HCT116 (cell line): Measurements from ENCODE around the gene PRPSAP1.
"Not testable (repeated sequence)": the region's sequence is repeated elsewhere in the genome, so short reads cannot be mapped to it uniquely, and the experiment has no call there.

Source experiments
- CTCF ChIP-seq, 3 experiments: fragments of 200-600 bp in 1 of 3; sonication (generic) in 1 of 3; IDR thresholded peaks in 2 of 3; conservative IDR thresholded peaks in 1 of 3; 2 replicates each; pipeline ENCODE4 v1.5.1; 2012 to 2017; ENCODE audit warnings: low read depth in 2 of 3, low read length in 2 of 3, antibody characterized with exemption in 1 of 3, borderline replicate concordance in 1 of 3, control low read depth in 1 of 3, mild to moderate bottlenecking in 1 of 3, mixed read lengths in 1 of 3, mixed run types in 1 of 3, moderate library complexity in 1 of 3; ENCODE audit not compliant: insufficient read depth in 1 of 3
- EZH2 ChIP-seq: fragments of 200-600 bp; sonication (generic); IDR thresholded peaks from 2 replicates; pipeline ENCODE4 v1.6.1; 2017; ENCODE audit warnings: antibody characterized with exemption, mixed run types
- EZH2phosphoT487 ChIP-seq: fragments of 200-600 bp; IDR thresholded peaks from 2 replicates; pipeline ENCODE4 v1.6.1; 2018; ENCODE audit warnings: antibody characterized with exemption, borderline replicate concordance
- JUND ChIP-seq: IDR thresholded peaks from 2 replicates; pipeline ENCODE4 v1.6.1; 2012
- POLR2A ChIP-seq: IDR thresholded peaks from 2 replicates; pipeline ENCODE4 v1.7.0; 2011; ENCODE audit warnings: borderline replicate concordance; ENCODE audit not compliant: insufficient read depth, insufficient read length; ENCODE audit errors: extremely low read depth
- POLR2AphosphoS5 ChIP-seq: IDR thresholded peaks from 2 replicates; pipeline ENCODE4 v1.6.1; 2011; ENCODE audit warnings: mild to moderate bottlenecking, low read depth, low read length, moderate library complexity
- REST ChIP-seq: IDR thresholded peaks from 2 replicates; pipeline ENCODE4 v1.6.1; 2012; ENCODE audit warnings: low read depth

GRCh38 chr17:76305135-76305454, 48.6 kb downstream of the PRPSAP1 start:
- not testable (repeated sequence) for TF ChIP-seq POLR2AphosphoS5; EZH2; CTCF (IDR thresholded peaks at IDR 0.05 in 2 of 3, conservative IDR thresholded peaks at IDR 0.05 in 1 of 3; ENCODE audit: borderline replicate concordance in 1 of 3, insufficient read depth in 1 of 3, low read depth in 2 of 3, low read length in 2 of 3); EZH2phosphoT487; REST; POLR2A; JUND
